Mammary epithelial cell (primary cell): ENCODE data around the gene SUN2.

Source experiments
- EZH2 ChIP-seq: IDR thresholded peaks from 2 replicates; pipeline ENCODE4 v1.6.1; 2012; ENCODE audit warnings: low read length, inconsistent platforms, borderline replicate concordance
- TF ChIP-seq, protein P1 (sequence below), 2 donors: IDR thresholded peaks in 1 of 2; conservative IDR thresholded peaks in 1 of 2; 2 replicates each; pipeline ENCODE4 v1.5.1; 2011 to 2012; ENCODE audit warnings: inconsistent platforms in 2 of 2, low read length in 2 of 2, mild to moderate bottlenecking in 2 of 2, control low read depth in 1 of 2, low read depth in 1 of 2; ENCODE audit not compliant: insufficient read depth in 1 of 2; ENCODE audit errors: extremely low read depth in 1 of 2

DNA sequence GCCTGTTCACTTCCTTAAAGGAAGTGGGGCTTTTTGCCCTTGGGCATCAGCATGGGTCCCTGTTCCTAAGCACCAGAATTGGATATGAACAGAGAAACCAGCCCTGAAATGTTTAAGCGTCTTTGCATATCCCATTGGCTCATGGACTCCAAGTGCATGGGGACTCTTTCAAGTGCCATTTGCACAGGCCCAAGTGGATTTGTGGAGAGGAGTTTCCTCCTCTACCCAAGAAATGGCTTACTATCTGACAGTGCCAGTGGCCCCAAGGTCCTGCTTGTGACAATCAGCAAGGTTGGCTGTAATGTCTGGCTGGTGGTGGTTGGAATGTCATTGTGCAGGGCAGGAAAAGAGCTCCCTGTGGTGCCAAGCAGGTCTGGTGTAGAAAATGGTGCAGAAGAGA lies 70.0 kb downstream of the SUN2 start:
- TF ChIP-seq, protein P1, sequence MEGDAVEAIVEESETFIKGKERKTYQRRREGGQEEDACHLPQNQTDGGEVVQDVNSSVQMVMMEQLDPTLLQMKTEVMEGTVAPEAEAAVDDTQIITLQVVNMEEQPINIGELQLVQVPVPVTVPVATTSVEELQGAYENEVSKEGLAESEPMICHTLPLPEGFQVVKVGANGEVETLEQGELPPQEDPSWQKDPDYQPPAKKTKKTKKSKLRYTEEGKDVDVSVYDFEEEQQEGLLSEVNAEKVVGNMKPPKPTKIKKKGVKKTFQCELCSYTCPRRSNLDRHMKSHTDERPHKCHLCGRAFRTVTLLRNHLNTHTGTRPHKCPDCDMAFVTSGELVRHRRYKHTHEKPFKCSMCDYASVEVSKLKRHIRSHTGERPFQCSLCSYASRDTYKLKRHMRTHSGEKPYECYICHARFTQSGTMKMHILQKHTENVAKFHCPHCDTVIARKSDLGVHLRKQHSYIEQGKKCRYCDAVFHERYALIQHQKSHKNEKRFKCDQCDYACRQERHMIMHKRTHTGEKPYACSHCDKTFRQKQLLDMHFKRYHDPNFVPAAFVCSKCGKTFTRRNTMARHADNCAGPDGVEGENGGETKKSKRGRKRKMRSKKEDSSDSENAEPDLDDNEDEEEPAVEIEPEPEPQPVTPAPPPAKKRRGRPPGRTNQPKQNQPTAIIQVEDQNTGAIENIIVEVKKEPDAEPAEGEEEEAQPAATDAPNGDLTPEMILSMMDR (conservative IDR thresholded peaks at IDR 0.05 in 1 of 2, IDR thresholded peaks at IDR 0.05 in 1 of 2; ENCODE audit: extremely low read depth in 1 of 2, insufficient read depth in 1 of 2, low read depth in 1 of 2, low read length in 2 of 2): no peak
- no peak for TF ChIP-seq EZH2
